Measurements from ENCODE around the gene PCGF1. TPM values are rescaled to one million over a fixed set of nuclear protein-coding genes. Genes with fewer than 3 reads are reported as not detected.
A peak's percentile ranks its signal among the peaks of the same experiment; 100 is the strongest.

PCGF1 gene
- polyA plus RNA-seq, 1 experiment: 30.6 TPM

DNA sequence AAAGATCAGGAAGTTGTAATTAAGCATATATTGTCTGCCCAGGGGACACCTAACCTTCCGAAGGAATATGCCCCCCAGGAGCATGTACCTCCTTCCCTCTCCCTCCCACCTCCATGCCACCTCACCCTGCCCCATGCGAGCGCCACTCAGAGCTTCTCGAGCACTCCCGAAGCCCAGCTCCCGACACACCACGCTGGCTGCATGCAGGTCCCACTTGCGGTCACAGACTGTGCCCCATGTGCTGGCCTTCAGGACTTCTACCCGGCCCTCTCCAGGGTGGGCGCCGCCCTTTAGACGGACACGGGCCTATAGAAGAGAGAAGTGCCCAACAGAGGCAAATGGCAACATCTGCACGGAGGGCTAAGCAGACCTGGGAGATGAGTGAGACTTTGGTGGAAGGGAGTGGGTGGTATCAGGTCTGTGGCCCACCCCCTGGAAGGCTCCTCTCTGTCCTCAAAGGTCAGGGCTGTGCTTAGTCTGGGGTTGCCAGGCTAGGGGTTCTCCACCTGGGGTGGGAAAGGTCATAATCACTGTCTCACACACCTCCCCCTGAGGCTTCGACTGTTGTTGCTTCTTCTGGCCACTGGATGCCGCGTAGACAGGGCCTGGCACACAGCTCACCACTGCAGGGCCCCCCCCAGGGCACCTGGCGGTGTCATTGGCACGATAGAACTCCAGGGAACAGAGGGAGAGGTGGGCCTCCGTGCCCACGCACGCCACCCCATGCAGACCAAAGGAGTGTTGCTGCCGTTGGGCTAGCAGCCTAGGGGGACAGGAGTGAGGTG is 28.9 kb upstream of the PCGF1 start:
- no peak overlapping the region for H3K4me3 ChIP-seq (ENCODE audit: low read depth, low read length)
- no peaks in the 10 kb centered on the region for H3K27me3 ChIP-seq (ENCODE audit: control insufficient read depth, insufficient read depth, low read length)
- ChIA-PET CTCF (no interaction called here), POLR2A (no interaction called here)
- peaks cover 14% of the 10 kb centered on the region for H3K36me3 ChIP-seq (ENCODE audit: control insufficient read depth, insufficient read depth, low read length)
- TF ChIP-seq, protein P1, sequence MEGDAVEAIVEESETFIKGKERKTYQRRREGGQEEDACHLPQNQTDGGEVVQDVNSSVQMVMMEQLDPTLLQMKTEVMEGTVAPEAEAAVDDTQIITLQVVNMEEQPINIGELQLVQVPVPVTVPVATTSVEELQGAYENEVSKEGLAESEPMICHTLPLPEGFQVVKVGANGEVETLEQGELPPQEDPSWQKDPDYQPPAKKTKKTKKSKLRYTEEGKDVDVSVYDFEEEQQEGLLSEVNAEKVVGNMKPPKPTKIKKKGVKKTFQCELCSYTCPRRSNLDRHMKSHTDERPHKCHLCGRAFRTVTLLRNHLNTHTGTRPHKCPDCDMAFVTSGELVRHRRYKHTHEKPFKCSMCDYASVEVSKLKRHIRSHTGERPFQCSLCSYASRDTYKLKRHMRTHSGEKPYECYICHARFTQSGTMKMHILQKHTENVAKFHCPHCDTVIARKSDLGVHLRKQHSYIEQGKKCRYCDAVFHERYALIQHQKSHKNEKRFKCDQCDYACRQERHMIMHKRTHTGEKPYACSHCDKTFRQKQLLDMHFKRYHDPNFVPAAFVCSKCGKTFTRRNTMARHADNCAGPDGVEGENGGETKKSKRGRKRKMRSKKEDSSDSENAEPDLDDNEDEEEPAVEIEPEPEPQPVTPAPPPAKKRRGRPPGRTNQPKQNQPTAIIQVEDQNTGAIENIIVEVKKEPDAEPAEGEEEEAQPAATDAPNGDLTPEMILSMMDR (IDR thresholded peaks at IDR 0.05; ENCODE audit: insufficient read depth, low read depth, low read length): no peak
- DNase-seq (ENCODE audit: low read depth): no peak

DNA sequence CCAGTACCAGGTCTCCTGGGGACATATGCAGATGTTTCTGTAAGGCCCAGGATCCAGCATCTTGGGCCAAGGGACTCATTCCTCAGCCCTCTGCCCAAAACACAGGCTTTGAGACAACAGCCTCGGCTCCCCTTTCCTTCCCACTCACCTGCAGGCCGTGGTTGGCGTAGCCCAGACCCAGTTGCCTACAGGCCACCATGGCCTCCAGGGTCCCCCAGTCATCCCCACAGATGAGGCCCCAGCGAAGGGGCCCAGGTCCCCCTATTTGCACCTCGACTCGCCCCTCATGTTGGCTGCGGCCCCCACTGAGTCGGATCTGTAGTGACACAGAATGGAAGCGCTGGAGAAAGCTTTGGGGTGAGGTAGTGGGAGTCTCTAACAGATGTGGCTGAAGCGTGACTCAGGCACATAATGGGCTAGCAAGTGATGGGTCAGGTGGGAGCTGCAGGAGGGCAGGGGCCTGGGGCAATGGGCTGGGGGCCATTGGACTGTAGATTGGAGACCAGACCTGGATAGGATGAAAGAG is 28.0 kb upstream of the PCGF1 start:
- DNase-seq (ENCODE audit: low read depth): no peak
- Histone ChIP-seq H3K27me3 (ENCODE audit: control insufficient read depth, insufficient read depth, low read length) (no peaks in the 10 kb centered on the region), H3K36me3 (ENCODE audit: control insufficient read depth, insufficient read depth, low read length) (peaks cover 11% of the 10 kb centered on the region), H3K4me3 (ENCODE audit: low read depth, low read length) (no peak overlapping the region)
- ChIA-PET POLR2A (no interaction called here), CTCF (no interaction called here)
- TF ChIP-seq, protein P1 (IDR thresholded peaks at IDR 0.05; ENCODE audit: insufficient read depth, low read depth, low read length): no peak

DNA sequence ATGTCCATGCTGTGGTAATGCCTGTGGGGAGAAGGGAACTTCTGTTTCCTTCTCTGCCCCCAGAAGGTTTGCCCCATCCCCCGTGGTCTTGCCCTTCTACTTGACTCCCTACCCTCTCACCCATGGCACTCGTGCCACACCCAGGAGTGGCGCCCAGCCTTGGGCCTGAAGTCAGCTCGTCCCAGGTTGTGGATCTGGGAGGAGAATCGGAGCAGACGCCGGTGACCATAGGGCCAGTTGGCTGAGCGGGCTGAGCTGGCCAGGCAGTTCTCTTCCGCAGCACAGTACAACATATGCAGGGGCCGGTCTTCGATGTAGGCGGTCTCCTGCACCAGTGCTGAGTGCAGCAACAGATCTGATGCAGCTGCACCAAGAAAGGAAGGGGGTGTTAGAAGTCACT is 26.9 kb upstream of the PCGF1 start:
- DNase-seq (ENCODE audit: low read depth): no peak
- Histone ChIP-seq H3K27me3 (ENCODE audit: control insufficient read depth, insufficient read depth, low read length) (no peaks in the 10 kb centered on the region), H3K4me3 (ENCODE audit: low read depth, low read length) (no peak overlapping the region), H3K36me3 (ENCODE audit: control insufficient read depth, insufficient read depth, low read length) (peaks cover 8% of the 10 kb centered on the region)
- CTCF ChIA-PET: interaction anchor here (2.1 to 2.8 kb wide), 2 partner anchors 52 to 55 kb away, joined by 5 to 12 read pairs; partner anchors contain the start of genes CCDC142 and TTC31
- POLR2A ChIA-PET: no interaction called here
- TF ChIP-seq, protein P1 (IDR thresholded peaks at IDR 0.05; ENCODE audit: insufficient read depth, low read depth, low read length): no peak

DNA sequence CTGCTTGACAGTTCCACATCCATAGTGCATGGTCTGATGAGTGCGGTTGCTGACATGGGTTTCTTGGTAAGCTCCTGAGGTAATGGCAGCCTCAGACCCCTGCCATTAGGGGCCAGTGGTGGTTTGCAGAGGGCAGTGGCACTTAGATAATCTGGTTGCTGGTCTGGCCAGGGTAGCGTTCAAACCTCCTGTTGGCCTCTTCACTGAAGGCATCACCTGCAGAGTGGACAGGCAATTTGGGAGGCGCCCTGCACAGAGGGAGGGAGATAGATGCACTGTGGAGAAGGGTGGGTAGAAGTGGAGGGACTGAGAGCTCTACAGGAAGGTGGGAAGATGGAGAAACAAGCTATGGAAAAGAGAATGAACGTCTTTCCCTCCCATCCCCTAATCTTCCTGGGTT is 26.0 kb upstream of the PCGF1 start:
- TF ChIP-seq, protein P1 (IDR thresholded peaks at IDR 0.05; ENCODE audit: insufficient read depth, low read depth, low read length): no peak
- no peak for DNase-seq (ENCODE audit: low read depth)
- Histone ChIP-seq H3K36me3 (ENCODE audit: control insufficient read depth, insufficient read depth, low read length) (peaks cover 8% of the 10 kb centered on the region; the same call in 1 of the 2 replicates), H3K27me3 (ENCODE audit: control insufficient read depth, insufficient read depth, low read length) (no peaks in the 10 kb centered on the region), H3K4me3 (ENCODE audit: low read depth, low read length) (no peak overlapping the region)
- CTCF ChIA-PET: interaction anchor here (1.2 to 2.8 kb wide), 5 partner anchors 11 to 56 kb away, joined by 3 to 12 read pairs (median 5); partner anchors contain the start of genes CCDC142 and TTC31
- POLR2A ChIA-PET: interaction anchor here (0.9 kb wide), 1 partner anchor 55 kb away, joined by 3 read pairs; no protein-coding TSS in a partner anchor

DNA sequence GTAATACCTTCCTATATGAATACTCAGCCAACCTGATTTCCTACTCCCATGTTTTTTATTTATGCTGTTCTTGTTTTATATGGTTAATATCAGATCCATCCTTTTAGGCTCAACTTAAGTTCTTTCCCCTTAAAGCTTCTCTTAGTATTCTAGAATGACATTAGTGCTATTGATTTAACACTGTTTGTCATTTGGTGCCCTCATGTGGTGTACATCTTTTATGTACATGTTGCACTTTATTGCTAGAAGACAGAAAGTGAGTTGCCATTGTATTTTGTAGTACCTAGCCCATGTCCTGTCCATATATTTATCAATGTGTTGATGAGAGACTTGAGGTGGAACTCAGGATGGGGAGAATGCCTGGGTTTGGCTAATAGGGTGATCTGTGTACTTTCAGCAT is 24.7 kb upstream of the PCGF1 start:
- CTCF ChIA-PET: interaction anchor here (0.6 to 2.8 kb wide), 12 partner anchors 7 to 1285 kb away, joined by 3 to 12 read pairs (median 4); partner anchors contain the start of genes CCDC142 and TTC31
- Histone ChIP-seq H3K27me3 (ENCODE audit: control insufficient read depth, insufficient read depth, low read length) (no peaks in the 10 kb centered on the region), H3K36me3 (ENCODE audit: control insufficient read depth, insufficient read depth, low read length) (peaks cover 10% of the 10 kb centered on the region), H3K4me3 (ENCODE audit: low read depth, low read length) (no peak overlapping the region)
- POLR2A ChIA-PET: no interaction called here
- no peak for DNase-seq (ENCODE audit: low read depth)
- TF ChIP-seq, protein P1 (IDR thresholded peaks at IDR 0.05; ENCODE audit: insufficient read depth, low read depth, low read length): peak; percentile 27; the same call in 1 of the 2 replicates

Data from BJ (cell line).